HFFc6 (cell line): ENCODE data around the gene MAP1A. TPM values are rescaled to one million over a fixed set of nuclear protein-coding genes. Genes with fewer than 3 reads are reported as not detected.

Experiments
- total RNA-seq, 6 experiments: library from RNA; stranded (reverse); fragmentation: NEBNext Ultra II Directional; extraction: Animal tissue kit (Norgen Biotek cat#: 25700); gene quantifications; 2 replicates in 1 of 6; 3 replicates in 5 of 6; pipeline ENCODE4 v1.2.3, GENCODE V29; 2021

Gene MAP1A
- total RNA-seq, 6 experiments from 2014 or later, result 136 to 174 (median 169) TPM

Other genes starting within 250 kb of the MAP1A start
- gene TGM7, start 215.4 kb upstream of the MAP1A start, total RNA-seq, result not detected
- gene LCMT2, start 187.0 kb upstream of the MAP1A start, total RNA-seq, result 1 to 10 TPM; 5.7 to 8.8 (median 6.5) TPM
- 10 to 100 TPM; 12.7 to 16.7 (median 14.7) TPM for gene ZSCAN29, start 146.6 kb upstream of the MAP1A start, total RNA-seq
- gene TUBGCP4, start 146.5 kb upstream of the MAP1A start, total RNA-seq, result 10 to 100 TPM; 16.1 to 22.2 (median 18.7) TPM
- 10 to 100 TPM; 44.7 to 49.5 (median 46.4) TPM for gene TP53BP1, start 24.5 kb upstream of the MAP1A start, total RNA-seq
- 10 to 100 TPM; 16.3 to 23.3 (median 20.1) TPM for gene PPIP5K1, start 72.6 kb downstream of the MAP1A start, total RNA-seq
- gene CKMT1B, start 76.4 kb downstream of the MAP1A start, total RNA-seq, result not detected
- not detected for gene STRC, start 101.2 kb downstream of the MAP1A start, total RNA-seq
- gene CATSPER2, start 131.2 kb downstream of the MAP1A start, total RNA-seq, result 1 to 10 TPM in 2 of 6 experiments, under 1 TPM in 4; 0.38 to 2.6 (median 0.74) TPM
- not detected for gene CKMT1A, start 176.3 kb downstream of the MAP1A start, total RNA-seq
- 100 to 1,000 TPM; 586 to 721 (median 660) TPM for gene PDIA3, start 228.8 kb downstream of the MAP1A start, total RNA-seq